SK-N-SH (cell line): ENCODE data around the gene TFPT. TPM values are rescaled to one million over a fixed set of nuclear protein-coding genes. Genes with fewer than 3 reads are reported as not detected.
A peak's percentile ranks its signal among the peaks of the same experiment; 100 is the strongest.
"Not testable (repeated sequence)": the region's sequence is repeated elsewhere in the genome, so short reads cannot be mapped to it uniquely, and the experiment has no call there.

Source experiments
- CTCF ChIA-PET: fragments of 300-600, 350-600 bp; formaldehyde crosslinking; extraction: SDS; loops from one replicate; lab custom pipeline; 2021; lab: Yijun Ruan, JAX
- POLR2A ChIA-PET: fragments of 350-600 bp; sonication (Branson Sonifier 250); formaldehyde crosslinking; extraction: SDS; loops from one replicate; lab custom pipeline; 2020; ENCODE audit warnings: antibody characterized with exemption, inconsistent platforms; lab: Yijun Ruan, JAX
- DNase-seq: peaks from one replicate; pipeline ENCODE4 v3.0.0; 2012
- H2AFZ ChIP-seq: fragments of 200-600 bp; sonication (generic); 2 replicates; pipeline ENCODE4 v1.8.1; 2016; ENCODE audit warnings: antibody characterized with exemption, mild to moderate bottlenecking, low read depth
- H3F3A ChIP-seq: fragments of 200-600 bp; sonication (generic); replicated peaks from 2 replicates; pipeline ENCODE3; 2016; ENCODE audit warnings: antibody characterized with exemption, mild to moderate bottlenecking; ENCODE audit not compliant: insufficient read depth
- H3K27ac ChIP-seq, 2 experiments: fragments of 200-500 bp in 1 of 2; fragments of 200-600 bp in 1 of 2; sonication (Bioruptor generic) in 1 of 2; sonication (generic), shearing (Covaris generic) in 1 of 2; 2 replicates each; pipeline versions ENCODE4 v1.5.1 to v1.6.1; 2014 to 2016; ENCODE audit warnings: low read depth in 2 of 2, inconsistent platforms in 1 of 2, low read length in 1 of 2, mild to moderate bottlenecking in 1 of 2, mixed read lengths in 1 of 2
- H3K27me3 ChIP-seq: fragments of 200-600 bp; sonication (generic), shearing (Covaris generic); 2 replicates; pipeline ENCODE4 v1.6.1; 2016; ENCODE audit warnings: mixed run types; ENCODE audit not compliant: insufficient read depth
- H3K36me3 ChIP-seq, 2 experiments: fragments of 200-500 bp in 1 of 2; fragments of 200-600 bp in 1 of 2; sonication (Bioruptor generic) in 1 of 2; sonication (generic) in 1 of 2; replicated peaks in 1 of 2; 2 replicates each; pipeline versions ENCODE3 to v1.5.1; 2014 to 2016; ENCODE audit warnings: low read length in 1 of 2, mild to moderate bottlenecking in 1 of 2; ENCODE audit not compliant: insufficient read depth in 2 of 2, control insufficient read depth in 1 of 2
- H3K4me1 ChIP-seq, 2 experiments: fragments of 200-500 bp in 1 of 2; fragments of 200-600 bp in 1 of 2; sonication (Bioruptor generic) in 1 of 2; sonication (generic), shearing (Covaris generic) in 1 of 2; 2 replicates each; pipeline versions ENCODE4 v1.5.1 to v1.6.1; 2014 to 2016; ENCODE audit warnings: low read depth in 1 of 2, low read length in 1 of 2, mixed run types in 1 of 2; ENCODE audit not compliant: insufficient read depth in 2 of 2, control insufficient read depth in 1 of 2
- H3K4me2 ChIP-seq: fragments of 200-600 bp; sonication (generic), shearing (Covaris generic); 2 replicates; pipeline ENCODE4 v1.6.1; 2017; ENCODE audit warnings: mixed run types
- H3K4me3 ChIP-seq, 2 experiments: fragments of 200-500 bp in 1 of 2; fragments of 200-600 bp in 1 of 2; sonication (Bioruptor generic) in 1 of 2; sonication (generic), shearing (Covaris generic) in 1 of 2; 2 replicates each; pipeline versions ENCODE4 v1.5.1 to v1.8.1; 2014 to 2016; ENCODE audit warnings: low read depth in 2 of 2, inconsistent platforms in 1 of 2, low read length in 1 of 2, mild to moderate bottlenecking in 1 of 2, mixed read lengths in 1 of 2, moderate library complexity in 1 of 2
- H3K79me2 ChIP-seq: fragments of 200-600 bp; sonication (generic); 2 replicates; pipeline ENCODE4 v1.8.1; 2017; ENCODE audit warnings: mild to moderate bottlenecking; ENCODE audit not compliant: insufficient read depth
- H3K9ac ChIP-seq: fragments of 200-600 bp; sonication (generic); 2 replicates; pipeline ENCODE4 v1.6.1; 2017; ENCODE audit warnings: mixed run types
- H3K9me2 ChIP-seq: fragments of 200-600 bp; sonication (generic); 2 replicates; pipeline ENCODE4 v1.6.1; 2017; ENCODE audit warnings: mixed run types
- H3K9me3 ChIP-seq: fragments of 200-600 bp; sonication (generic); 2 replicates; pipeline ENCODE4 v1.6.1; 2017; ENCODE audit warnings: mixed run types, mild to moderate bottlenecking, moderate library complexity
- H4K20me1 ChIP-seq: fragments of 200-600 bp; sonication (generic); 2 replicates; pipeline ENCODE4 v1.6.1; 2017; ENCODE audit warnings: mild to moderate bottlenecking, mixed run types; ENCODE audit not compliant: insufficient read depth
- CTCF ChIP-seq: fragments of 200-600 bp; sonication (generic); IDR thresholded peaks from 2 replicates; pipeline ENCODE4 v1.6.1; 2017; ENCODE audit warnings: antibody characterized with exemption, mild to moderate bottlenecking, moderate library complexity
- EP300 ChIP-seq, 2 experiments: IDR thresholded peaks; 2 replicates each; pipeline versions ENCODE4 v1.4.0 to v1.6.1; 2012; ENCODE audit warnings: borderline replicate concordance in 1 of 2, low read depth in 1 of 2, low read length in 1 of 2
- EZH2phosphoT487 ChIP-seq: fragments of 200-600 bp; sonication (generic); IDR thresholded peaks from 2 replicates; pipeline ENCODE4 v1.6.1; 2017; ENCODE audit warnings: low read depth, mixed run types, mild to moderate bottlenecking, antibody characterized with exemption, moderate library complexity, borderline replicate concordance
- FOSL2 ChIP-seq: IDR thresholded peaks from 2 replicates; pipeline ENCODE4 v1.4.0; 2012; ENCODE audit warnings: low read depth, mild to moderate bottlenecking, moderate library complexity, borderline replicate concordance
- FOXJ3 ChIP-seq: sonication (generic); formaldehyde crosslinking; IDR thresholded peaks from 2 replicates; pipeline ENCODE4 v1.5.1; 2020; ENCODE audit warnings: mild to moderate bottlenecking, missing genetic modification reagents
- GATA2 ChIP-seq: sonication (generic); formaldehyde crosslinking; IDR thresholded peaks from 2 replicates; pipeline ENCODE4 v1.5.0; 2020; ENCODE audit warnings: mild to moderate bottlenecking, missing genetic modification reagents
- JUND ChIP-seq: IDR thresholded peaks from 2 replicates; pipeline ENCODE4 v1.4.0; 2012
- MAX ChIP-seq: IDR thresholded peaks from 2 replicates; pipeline ENCODE4 v1.4.0; 2012; ENCODE audit warnings: low read depth
- MEF2A ChIP-seq: IDR thresholded peaks from 2 replicates; pipeline ENCODE4 v1.4.0; 2012; ENCODE audit warnings: low read depth, borderline replicate concordance
- NRF1 ChIP-seq: IDR thresholded peaks from 2 replicates; pipeline ENCODE4 v1.6.1; 2012; ENCODE audit warnings: low read depth, mild to moderate bottlenecking, low read length
- PBX3 ChIP-seq: IDR thresholded peaks from 2 replicates; pipeline ENCODE4; 2012
- POLR2AphosphoS5 ChIP-seq: IDR thresholded peaks from 2 replicates; pipeline ENCODE4 v1.6.1; 2012; ENCODE audit warnings: low read depth, low read length
- RCOR1 ChIP-seq: fragments of 150-350 bp; IDR thresholded peaks from 2 replicates; pipeline ENCODE4 v1.6.1; 2017; ENCODE audit warnings: antibody characterized with exemption, low read length
- RXRA ChIP-seq: IDR thresholded peaks from 2 replicates; pipeline ENCODE4 v1.4.0; 2012; ENCODE audit warnings: low read depth, mild to moderate bottlenecking, borderline replicate concordance
- SIN3A ChIP-seq: IDR thresholded peaks from 2 replicates; pipeline ENCODE4 v1.6.1; 2012; ENCODE audit warnings: low read depth, mild to moderate bottlenecking, low read length, moderate library complexity, borderline replicate concordance
- SMC3 ChIP-seq: IDR thresholded peaks from 2 replicates; pipeline ENCODE4 v1.6.1; 2012; ENCODE audit warnings: low read depth, low read length, improper control_type of control experiment
- YY1 ChIP-seq: IDR thresholded peaks from 2 replicates; pipeline ENCODE4 v1.4.0; 2012; ENCODE audit warnings: low read depth, mild to moderate bottlenecking
- WGBS: methylation state at CpG from one replicate; pipeline ENCODE4 v1.1.6; 2017; ENCODE audit warnings: low lambda C conversion rate; 5-methylcytosine and 5-hydroxymethylcytosine counted together
- polyA plus RNA-seq, 3 experiments: library from polyadenylated mRNA; depleted of rRNA; stranded (reverse); fragments of >200 nt; gene quantifications; 2 replicates each; pipeline ENCODE4 v1.2.3, GENCODE V29; 2012

Gene TFPT
- polyA plus RNA-seq, 1 of the 3 experiments (the other 2 are of a cell fraction) = 49.7 TPM

GRCh38 chr19:54095859-54096616, 19.4 kb downstream of the TFPT start:
- not testable (repeated sequence) for H3K4me1 ChIP-seq, H4K20me1 ChIP-seq, H3K36me3 ChIP-seq, H3K27me3 ChIP-seq, H3K9me3 ChIP-seq, H3K27ac ChIP-seq, H3K9me2 ChIP-seq, H3F3A ChIP-seq, H3K79me2 ChIP-seq, H3K9ac ChIP-seq
- H3K4me3 ChIP-seq = peak overlapping the region in 1 of 2 experiments; percentile 19; a peak in 2 of 4 replicates
- peak; percentile 80 for DNase-seq
- POLR2A ChIA-PET = interaction anchor here (0.9 kb wide), 1 partner anchor 19 kb away, joined by 5 read pairs; the partner anchor contains the start of gene TFPT
- peak overlapping the region; percentile 22; the same call in 1 of the 2 replicates for H2AFZ ChIP-seq
- H3K4me2 ChIP-seq = peak overlapping the region; percentile 69
- peak; percentile 37 for TF ChIP-seq NRF1
- TF ChIP-seq MAX = peak; percentile 89
- WGBS = 9% methylated on average over 18 of the region's 46 CpGs
- CTCF ChIA-PET = interaction anchor here (1.4 to 1.5 kb wide), 2 partner anchors 66 to 71 kb away, joined by 5 to 6 read pairs; no protein-coding TSS in a partner anchor

- TF ChIP-seq SIN3A (no peak), MAX (no peak), FOSL2 (no peak), MEF2A (no peak), POLR2AphosphoS5 (no peak), YY1 (no peak), GATA2 (CRISPR knock-in tag) (no peak), EZH2phosphoT487 (no peak), JUND (no peak), SMC3 (no peak), CTCF (no peak), RCOR1 (no peak), FOXJ3 (no peak), RXRA (no peak), PBX3 (no peak), EP300 (IDR thresholded peaks at IDR 0.05; ENCODE audit: borderline replicate concordance in 1 of 2, low read depth in 1 of 2, low read length in 1 of 2) (no peak)
- TF ChIP-seq, all 33 proteins: peak for 0
- no peaks in the 10 kb centered on the region for H3K9me3 ChIP-seq
- no peaks in the 10 kb centered on the region for H3K36me3 ChIP-seq
- H3K79me2 ChIP-seq = no peaks in the 10 kb centered on the region
- no peaks in the 10 kb centered on the region for H3F3A ChIP-seq
- H3K9ac ChIP-seq = no peak overlapping the region
- H3K27me3 ChIP-seq = 0 out of 2 replicates have a peak, but pooled peaks cover 4% of the 10 kb centered on the region
- no peak overlapping the region for H3K27ac ChIP-seq
- peak overlapping the region in 1 of 2 experiments; percentile 19; a peak in 1 of 4 replicates for H3K4me3 ChIP-seq
- H2AFZ ChIP-seq = peak overlapping the region; percentile 22; the same call in 1 of the 2 replicates
- no peak for DNase-seq
- H4K20me1 ChIP-seq = no peaks in the 10 kb centered on the region
- POLR2A ChIA-PET = interaction anchor here (0.9 kb wide), 1 partner anchor 20 kb away, joined by 5 read pairs; the partner anchor contains the start of gene TFPT
- no peaks in the 10 kb centered on the region; a peak in 1 of 4 replicates for H3K4me1 ChIP-seq
- 68% methylated on average over 13 of the region's 22 CpGs for WGBS
- peak overlapping the region; percentile 69 for H3K4me2 ChIP-seq
- H3K9me2 ChIP-seq = no peaks in the 10 kb centered on the region
- CTCF ChIA-PET = interaction anchor here (0.6 to 1.5 kb wide), 4 partner anchors 9 to 71 kb away, joined by 4 to 6 read pairs (median 4); no protein-coding TSS in a partner anchor
Observed at GRCh38 chr19:54095136-54095858, 20.2 kb downstream of the TFPT start.
